ENCODE measurements around the gene FHOD3. TPM values are rescaled to one million over a fixed set of nuclear protein-coding genes. Genes with fewer than 3 reads are reported as not detected.

The FHOD3 gene
- total RNA-seq, 4 donors from 2014 or later: 15.6 to 25.9 (median 21.6) TPM

DNA sequence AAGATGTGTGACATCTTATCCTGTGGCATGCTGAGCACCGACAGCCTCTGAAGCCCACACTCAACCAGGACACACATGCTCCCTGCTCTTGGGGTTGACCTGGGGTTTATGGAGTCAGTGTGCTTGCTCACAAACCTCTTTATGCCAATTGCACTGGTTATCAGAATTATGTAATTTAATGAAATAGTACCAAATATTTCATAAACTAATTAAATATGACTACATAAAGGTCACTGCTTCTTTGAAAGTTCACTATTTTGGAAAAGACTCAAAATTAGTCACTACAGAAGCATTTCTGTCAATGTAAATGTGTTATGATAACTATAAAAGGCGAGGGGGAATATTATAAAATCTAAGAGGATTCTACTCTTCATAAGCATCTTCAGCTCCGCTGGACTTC is 76.7 kb downstream of the FHOD3 start:
- DNase-seq (ENCODE audit: low spot score in 2 of 2): no peak
- TF ChIP-seq, protein P1, sequence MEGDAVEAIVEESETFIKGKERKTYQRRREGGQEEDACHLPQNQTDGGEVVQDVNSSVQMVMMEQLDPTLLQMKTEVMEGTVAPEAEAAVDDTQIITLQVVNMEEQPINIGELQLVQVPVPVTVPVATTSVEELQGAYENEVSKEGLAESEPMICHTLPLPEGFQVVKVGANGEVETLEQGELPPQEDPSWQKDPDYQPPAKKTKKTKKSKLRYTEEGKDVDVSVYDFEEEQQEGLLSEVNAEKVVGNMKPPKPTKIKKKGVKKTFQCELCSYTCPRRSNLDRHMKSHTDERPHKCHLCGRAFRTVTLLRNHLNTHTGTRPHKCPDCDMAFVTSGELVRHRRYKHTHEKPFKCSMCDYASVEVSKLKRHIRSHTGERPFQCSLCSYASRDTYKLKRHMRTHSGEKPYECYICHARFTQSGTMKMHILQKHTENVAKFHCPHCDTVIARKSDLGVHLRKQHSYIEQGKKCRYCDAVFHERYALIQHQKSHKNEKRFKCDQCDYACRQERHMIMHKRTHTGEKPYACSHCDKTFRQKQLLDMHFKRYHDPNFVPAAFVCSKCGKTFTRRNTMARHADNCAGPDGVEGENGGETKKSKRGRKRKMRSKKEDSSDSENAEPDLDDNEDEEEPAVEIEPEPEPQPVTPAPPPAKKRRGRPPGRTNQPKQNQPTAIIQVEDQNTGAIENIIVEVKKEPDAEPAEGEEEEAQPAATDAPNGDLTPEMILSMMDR (IDR thresholded peaks at IDR 0.05): no peak
- TF ChIP-seq POLR2A (IDR thresholded peaks at IDR 0.05) (no peak), EP300 (IDR thresholded peaks at IDR 0.05) (no peak)
- no peak overlapping the region for H3K4me3 ChIP-seq
- no peaks in the 10 kb centered on the region for H3K36me3 ChIP-seq
- H3K4me1 ChIP-seq: no peaks in the 10 kb centered on the region
- H3K27me3 ChIP-seq: no peaks in the 10 kb centered on the region
- H3K9me3 ChIP-seq: no peaks in the 10 kb centered on the region
- 49 to 52% methylated on average over 3 of the region's 3 CpGs for WGBS, 2 donors
- no peak overlapping the region for H3K27ac ChIP-seq

DNA sequence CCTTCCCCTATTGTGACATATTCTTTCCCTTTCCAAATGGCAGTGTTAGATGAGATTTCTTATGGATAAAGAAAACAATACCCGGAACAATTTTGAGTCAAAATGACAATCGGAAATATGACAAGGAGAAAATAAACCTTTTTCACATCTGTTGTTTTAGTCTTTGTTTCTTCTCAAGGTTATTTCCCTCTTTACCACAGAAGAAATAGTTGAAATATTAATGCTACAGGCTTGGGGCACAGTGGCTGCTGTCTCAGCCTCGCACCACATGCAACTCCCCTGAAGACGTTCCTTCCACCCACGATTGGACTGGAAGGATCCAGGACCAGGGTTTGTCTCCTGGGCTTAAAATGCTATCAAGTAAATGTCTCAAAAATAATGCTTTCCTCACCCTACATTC is 77.6 kb downstream of the FHOD3 start:
- no peaks in the 10 kb centered on the region for H3K36me3 ChIP-seq
- no peak for TF ChIP-seq POLR2A (IDR thresholded peaks at IDR 0.05)
- 78 to 83% methylated on average over 5 of the region's 5 CpGs for WGBS, 2 donors
- no peak overlapping the region for H3K4me3 ChIP-seq
- no peaks in the 10 kb centered on the region for H3K9me3 ChIP-seq
- no peak overlapping the region for H3K27ac ChIP-seq
- no peaks in the 10 kb centered on the region for H3K27me3 ChIP-seq
- H3K4me1 ChIP-seq: no peaks in the 10 kb centered on the region
- DNase-seq (ENCODE audit: low spot score in 2 of 2): no peak

DNA sequence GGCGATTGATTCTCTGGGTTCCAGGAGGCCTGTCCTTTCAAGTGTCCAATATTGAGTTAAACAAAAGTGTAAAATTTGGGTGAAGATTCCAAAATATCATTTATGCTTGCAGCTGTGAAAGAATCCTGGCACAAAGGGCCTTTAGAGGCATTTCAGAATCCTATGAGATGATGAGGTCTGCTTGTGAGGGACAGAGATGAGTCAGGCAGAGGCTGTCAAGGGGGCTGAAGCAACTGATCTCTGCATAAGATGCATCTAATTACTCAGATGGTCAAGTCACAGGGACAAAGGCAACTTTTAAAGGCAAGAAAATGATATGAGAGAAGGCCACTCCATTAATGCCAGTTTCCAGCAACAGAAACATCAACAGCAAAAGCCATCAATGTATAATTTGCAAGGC is 78.8 kb downstream of the FHOD3 start:
- H3K27ac ChIP-seq: no peak overlapping the region
- no peak for TF ChIP-seq POLR2A (IDR thresholded peaks at IDR 0.05)
- no peaks in the 10 kb centered on the region for H3K9me3 ChIP-seq
- 79 to 97% methylated on average over 1 of the region's 1 CpG for WGBS, 2 donors
- no peak for DNase-seq (ENCODE audit: low spot score in 2 of 2)
- no peak overlapping the region for H3K4me3 ChIP-seq
- no peaks in the 10 kb centered on the region for H3K27me3 ChIP-seq
- H3K36me3 ChIP-seq: no peaks in the 10 kb centered on the region
- no peaks in the 10 kb centered on the region for H3K4me1 ChIP-seq

DNA sequence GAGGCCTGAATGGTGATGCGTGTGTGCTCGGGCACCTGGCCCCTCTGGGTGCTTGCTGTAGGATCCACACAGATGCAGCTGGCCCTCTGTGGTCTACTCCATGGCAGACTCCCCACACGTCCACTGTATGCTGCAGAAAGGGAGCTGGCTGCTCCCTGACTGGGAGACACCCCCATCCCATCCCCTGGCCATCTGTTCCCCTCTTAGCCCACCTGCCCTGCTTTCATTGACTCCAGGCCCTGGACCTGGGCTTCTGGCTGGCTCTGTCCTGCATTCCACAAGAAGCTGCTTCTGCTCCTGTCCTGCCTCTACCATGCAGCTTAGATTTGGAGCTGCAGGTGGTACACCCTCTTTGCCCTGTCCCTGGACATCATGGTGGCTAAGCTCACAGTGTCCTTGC is 80.1 kb downstream of the FHOD3 start:
- H3K4me1 ChIP-seq: no peaks in the 10 kb centered on the region

DNA sequence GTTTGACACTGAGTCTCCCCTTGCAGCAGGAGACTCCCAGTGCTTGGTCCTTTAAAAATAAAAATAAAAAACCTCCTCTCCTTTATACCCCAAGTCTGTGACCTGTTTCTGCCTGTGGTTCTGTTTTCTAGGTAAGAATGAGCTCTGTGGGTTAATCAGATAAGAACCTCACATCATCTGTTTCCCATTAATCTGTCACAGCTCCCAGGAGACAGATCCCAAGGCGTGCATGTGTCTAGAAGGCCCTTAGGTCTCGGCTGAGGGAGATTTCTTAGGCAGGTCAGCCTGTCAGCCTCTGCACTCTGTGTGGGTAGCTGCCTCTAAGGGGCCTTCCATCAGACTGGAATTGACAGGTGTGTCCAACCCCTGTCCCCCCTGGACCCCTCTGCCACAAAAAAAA is 80.7 kb downstream of the FHOD3 start:
- WGBS, 2 donors: 59 to 80% methylated on average over 2 of the region's 2 CpGs
- Histone ChIP-seq H3K27ac (no peak overlapping the region), H3K9me3 (no peaks in the 10 kb centered on the region), H3K4me1 (no peaks in the 10 kb centered on the region), H3K36me3 (no peaks in the 10 kb centered on the region), H3K4me3 (no peak overlapping the region), H3K27me3 (no peaks in the 10 kb centered on the region)
- DNase-seq (ENCODE audit: low spot score in 2 of 2): no peak
- TF ChIP-seq POLR2A (IDR thresholded peaks at IDR 0.05) (no peak), EP300 (IDR thresholded peaks at IDR 0.05) (no peak)
- TF ChIP-seq, protein P1 (IDR thresholded peaks at IDR 0.05): no peak

More for the DNA sequence above, 80.1 kb downstream of the FHOD3 start:
- no peaks in the 10 kb centered on the region for H3K9me3 ChIP-seq
- WGBS, 2 donors: 82 to 100% methylated on average over 2 to 3 of the region's 3 CpGs
- H3K4me3 ChIP-seq: no peak overlapping the region
- H3K27ac ChIP-seq: no peak overlapping the region
- no peaks in the 10 kb centered on the region for H3K36me3 ChIP-seq
- TF ChIP-seq EP300 (IDR thresholded peaks at IDR 0.05) (no peak), POLR2A (IDR thresholded peaks at IDR 0.05) (no peak)
- TF ChIP-seq, protein P1 (IDR thresholded peaks at IDR 0.05): no peak
- no peaks in the 10 kb centered on the region for H3K27me3 ChIP-seq
- no peak for DNase-seq (ENCODE audit: low spot score in 2 of 2)

DNA sequence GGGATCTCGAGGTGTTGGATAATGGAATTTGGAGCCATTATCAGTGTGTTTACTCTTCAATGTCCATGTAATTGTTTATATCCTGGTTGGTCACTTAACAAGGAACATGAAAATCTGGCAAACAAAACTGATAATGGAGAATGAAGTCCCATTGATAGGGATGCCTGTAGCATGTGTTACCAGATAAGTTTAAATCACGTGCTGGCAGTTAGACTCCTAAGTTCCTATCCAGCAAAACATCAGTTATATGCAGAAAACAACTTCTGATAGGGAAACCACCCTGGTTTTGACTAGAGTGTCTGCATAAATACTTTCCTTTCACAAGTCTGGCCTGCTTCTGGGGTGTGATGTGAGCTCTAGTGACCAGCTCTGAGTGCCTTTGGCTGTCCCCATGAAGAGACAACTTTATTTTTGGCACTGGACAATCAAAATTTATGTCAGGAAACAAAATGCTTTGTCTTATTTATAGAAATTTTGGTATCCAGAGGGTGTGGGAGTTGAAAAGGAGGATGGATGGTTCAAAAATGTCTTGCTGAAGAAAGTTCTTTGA is 82.0 kb downstream of the FHOD3 start:
- no peaks in the 10 kb centered on the region for H3K9me3 ChIP-seq
- H3K4me1 ChIP-seq: no peaks in the 10 kb centered on the region
- H3K4me3 ChIP-seq: no peak overlapping the region
- WGBS, 2 donors: 77 to 81% methylated on average over 2 of the region's 2 CpGs
- no peaks in the 10 kb centered on the region for H3K36me3 ChIP-seq
- H3K27me3 ChIP-seq: no peaks in the 10 kb centered on the region
- DNase-seq (ENCODE audit: low spot score in 2 of 2): no peak
- no peak overlapping the region for H3K27ac ChIP-seq
- TF ChIP-seq EP300 (IDR thresholded peaks at IDR 0.05) (no peak), POLR2A (IDR thresholded peaks at IDR 0.05) (no peak)
- TF ChIP-seq, protein P1 (IDR thresholded peaks at IDR 0.05): no peak
